Medulla oblongata (tissue), 1 donor: ENCODE results near the gene SLC7A6OS.
A peak's percentile ranks its signal among the peaks of the same experiment; 100 is the strongest.

Experiments used
- DNase-seq: peaks from one replicate; pipeline ENCODE4 v3.0.0-alpha.2; 2015; ENCODE audit errors: extremely low spot score

Gene SLC7A6OS

DNA sequence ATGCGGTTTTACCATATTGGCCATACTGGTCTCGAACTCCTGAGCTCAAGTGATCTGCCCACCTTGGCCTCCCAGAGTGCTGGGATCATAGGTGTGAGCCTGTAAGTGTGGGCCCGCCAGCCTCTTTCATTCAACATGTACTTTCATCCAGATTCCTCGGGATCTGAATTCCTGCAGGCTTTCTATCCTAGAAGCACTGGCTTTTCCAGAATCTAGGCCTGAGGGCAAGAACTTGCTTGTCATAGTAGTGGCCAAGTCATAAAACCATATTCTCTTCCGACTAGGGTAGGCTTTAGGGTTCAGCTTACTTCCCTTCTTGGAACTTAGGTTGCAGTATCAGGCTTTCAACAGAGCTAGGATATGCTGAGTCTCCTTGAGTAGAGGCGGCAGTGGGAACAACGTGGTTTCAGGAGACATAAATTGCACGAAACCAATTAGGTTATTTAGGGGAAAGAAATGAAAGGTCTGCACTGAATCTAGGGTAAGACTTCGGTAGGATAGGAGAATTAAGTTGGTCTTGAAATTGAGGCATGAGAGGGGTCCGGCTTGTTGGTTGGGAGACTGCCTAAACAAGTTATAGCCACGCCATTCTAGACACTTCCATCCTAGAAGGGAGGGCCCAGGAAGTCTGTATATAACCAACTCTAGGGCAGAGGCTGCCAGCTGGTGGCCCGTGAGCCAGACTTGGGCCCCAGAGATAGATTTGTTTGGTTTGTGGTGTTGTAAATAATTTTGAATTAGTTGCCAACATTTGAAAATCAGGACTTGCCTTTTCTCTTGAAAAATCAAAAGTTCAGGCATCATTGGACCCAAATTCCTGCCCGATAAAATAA lies 30.8 kb downstream of the SLC7A6OS start:
- no peak for DNase-seq

DNA sequence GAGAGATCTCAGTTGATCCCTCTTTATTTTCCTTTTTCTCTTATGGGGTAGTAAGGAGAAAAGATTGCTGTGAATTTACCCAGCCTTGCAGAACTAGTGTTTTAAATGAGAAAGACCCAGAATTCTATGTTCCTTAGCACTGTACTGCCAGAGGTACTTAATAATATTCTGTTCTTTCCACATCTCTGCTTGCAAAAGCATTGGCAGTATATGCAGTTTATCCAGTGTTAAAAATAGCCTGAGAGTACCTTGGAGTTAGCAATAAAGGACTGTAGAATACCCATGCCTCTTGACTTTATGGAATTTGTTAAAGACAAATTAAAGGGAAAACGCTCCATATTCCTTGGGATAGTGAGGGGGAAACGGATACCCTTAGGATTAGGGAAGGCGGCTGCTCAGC lies 34.5 kb downstream of the SLC7A6OS start:
- DNase-seq = no peak

DNA sequence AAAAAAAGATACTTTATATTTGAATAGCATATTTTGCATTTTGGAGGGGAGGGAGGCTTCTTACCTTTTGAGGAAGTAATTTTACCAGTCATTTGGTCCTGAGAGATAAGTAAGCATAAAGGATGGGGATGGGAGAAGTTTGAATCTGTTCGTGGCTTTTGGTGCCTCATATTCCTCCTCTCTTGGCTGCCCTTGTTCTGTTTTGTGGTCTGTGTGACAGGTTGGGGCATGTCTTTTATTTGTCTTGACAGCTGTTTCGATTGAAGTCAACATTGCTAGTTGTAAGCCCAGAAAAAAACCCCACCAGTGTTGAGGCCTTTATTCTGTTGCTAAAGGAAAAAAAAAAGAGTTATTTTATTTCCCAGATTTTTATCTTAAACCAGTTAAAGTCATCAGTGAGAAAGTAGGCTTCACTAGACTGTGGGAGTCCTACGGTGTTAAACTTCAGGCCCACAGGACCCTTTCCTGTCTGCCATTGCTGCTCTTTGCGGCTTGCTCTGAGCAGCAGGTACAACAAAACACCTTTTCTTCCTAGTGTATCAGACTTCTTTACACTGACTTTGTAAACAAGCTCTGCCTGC lies 35.0 kb downstream of the SLC7A6OS start:
- DNase-seq = no peak

DNA sequence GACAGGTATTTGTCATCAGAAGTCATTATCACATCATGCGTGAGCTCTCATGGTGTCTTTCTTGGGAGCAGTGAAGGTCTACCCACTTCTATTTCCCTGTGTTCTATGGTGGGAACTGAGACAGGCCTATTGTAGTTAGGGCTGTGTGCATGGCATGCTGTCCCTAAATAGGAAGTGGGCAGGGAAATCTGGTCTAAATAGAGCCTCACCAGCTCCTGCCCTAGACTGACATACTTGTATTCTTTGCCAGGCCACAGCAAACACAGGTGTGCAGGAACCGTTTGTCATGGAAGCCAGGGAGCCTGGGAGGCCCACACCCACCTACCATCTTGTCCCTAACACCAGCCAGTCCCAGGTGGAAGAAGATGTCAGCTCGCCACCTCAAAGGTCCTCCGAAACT lies 36.3 kb downstream of the SLC7A6OS start:
- no peak for DNase-seq

DNA sequence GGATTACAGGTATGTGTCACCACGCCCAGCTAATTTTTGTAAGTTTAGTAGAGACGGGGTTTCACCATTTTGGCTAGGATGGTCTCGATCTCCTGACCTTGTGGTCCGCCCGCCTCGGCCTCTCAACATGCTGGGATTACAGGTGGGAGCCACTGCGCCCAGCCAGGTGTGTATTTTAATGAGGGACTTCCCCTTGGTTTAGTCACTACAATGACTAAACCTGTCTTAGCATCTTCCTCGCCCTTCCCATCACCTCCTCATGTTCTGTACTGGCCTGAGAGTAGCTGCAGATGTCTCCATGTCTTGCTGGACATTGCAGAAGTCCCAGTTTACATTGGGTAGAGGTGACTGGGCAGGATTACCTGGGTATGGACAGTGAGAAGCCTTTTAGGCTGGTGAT lies 36.9 kb downstream of the SLC7A6OS start:
- DNase-seq = no peak

DNA sequence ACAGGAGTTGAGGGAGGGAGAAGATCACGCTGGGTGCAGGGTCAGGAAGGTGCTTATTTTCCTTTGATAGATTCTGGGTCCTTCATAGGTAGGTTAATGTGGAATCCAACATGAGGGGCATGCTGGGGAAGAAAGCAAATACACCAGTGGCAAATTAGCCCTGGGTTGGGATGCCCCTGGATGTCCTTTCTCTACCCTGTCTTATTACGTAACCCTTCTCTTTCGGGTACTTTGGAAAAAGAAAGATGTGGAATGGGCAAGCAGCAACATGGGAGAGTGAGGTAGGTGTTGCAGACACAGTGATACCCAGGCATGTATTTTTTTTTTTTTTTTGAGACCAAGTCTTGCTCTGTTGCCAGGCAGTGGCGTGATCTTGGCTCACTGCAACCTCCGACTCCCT lies 37.3 kb downstream of the SLC7A6OS start:
- no peak for DNase-seq

DNA sequence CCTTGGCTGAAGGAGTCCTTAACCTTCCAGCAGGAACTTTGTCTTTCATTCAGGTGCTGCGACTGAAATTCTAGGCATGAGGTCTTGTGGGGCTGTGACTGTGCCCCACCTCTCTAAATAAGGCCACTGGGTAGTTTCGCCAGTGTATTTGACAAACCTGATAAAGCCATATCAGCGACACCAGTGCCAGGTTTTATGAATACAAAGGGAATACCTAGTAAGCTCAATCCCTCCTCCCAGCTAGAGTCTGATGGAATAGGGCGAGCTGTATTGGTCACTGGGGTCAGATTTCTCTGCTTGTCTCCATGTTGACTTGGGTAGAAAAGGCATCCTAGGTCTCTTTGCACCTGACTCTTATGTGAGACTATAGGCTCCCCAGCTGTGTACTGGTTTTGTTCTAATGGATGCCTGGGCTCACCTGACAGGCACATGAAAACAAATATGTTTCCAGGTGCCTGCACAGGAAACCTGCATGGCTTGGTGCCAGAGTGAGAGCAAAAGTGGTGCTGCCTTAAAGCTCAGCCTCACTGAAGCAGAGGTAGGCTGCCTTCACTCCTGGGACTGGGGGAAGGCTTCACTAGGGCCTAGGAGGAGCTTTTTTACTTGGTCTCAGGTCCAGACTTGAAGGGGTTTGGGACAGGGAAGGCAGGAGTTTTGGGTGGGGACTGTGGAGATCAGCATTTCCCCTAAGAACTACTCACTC lies 38.1 kb downstream of the SLC7A6OS start:
- no peak for DNase-seq

DNA sequence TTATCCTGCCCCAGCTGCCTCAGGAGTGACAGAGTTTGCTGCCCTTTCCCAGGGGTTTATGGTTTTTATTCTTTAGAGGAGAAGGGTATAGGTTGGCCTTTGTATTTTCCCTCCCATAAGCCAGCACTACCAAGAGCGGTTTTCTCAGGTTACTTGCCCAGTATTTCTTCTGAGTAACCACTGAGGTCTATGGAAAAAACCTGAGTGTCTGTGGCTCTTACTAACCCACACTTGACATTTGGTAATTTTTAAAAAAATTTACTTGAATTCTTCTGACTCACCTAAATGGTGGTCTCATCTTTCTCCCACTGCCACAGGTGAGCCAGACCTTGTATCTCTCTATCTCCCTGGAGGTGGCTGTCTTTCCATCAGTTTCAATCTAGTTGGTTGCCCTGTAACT lies 40.4 kb downstream of the SLC7A6OS start:
- no peak for DNase-seq

DNA sequence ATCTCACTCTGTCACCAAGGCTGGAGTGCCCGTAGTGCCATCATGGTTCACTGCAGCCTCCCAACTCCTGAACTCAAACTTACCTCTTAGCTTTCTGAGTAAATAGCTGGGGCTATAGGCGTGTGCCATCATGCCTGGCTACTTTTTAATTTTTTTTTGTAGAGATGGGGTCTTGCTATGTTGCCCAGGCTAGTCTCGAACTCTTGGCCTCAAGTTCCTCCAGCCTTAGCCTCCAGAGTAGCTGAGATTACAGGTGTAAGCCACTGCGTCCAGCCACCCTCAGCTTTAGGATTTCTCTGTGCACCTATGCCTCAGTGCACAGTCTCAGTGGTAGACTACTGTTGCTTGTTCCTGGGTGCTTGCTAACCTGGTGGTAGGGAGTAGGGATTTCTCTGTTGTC lies 41.0 kb downstream of the SLC7A6OS start:
- DNase-seq = no peak

DNA sequence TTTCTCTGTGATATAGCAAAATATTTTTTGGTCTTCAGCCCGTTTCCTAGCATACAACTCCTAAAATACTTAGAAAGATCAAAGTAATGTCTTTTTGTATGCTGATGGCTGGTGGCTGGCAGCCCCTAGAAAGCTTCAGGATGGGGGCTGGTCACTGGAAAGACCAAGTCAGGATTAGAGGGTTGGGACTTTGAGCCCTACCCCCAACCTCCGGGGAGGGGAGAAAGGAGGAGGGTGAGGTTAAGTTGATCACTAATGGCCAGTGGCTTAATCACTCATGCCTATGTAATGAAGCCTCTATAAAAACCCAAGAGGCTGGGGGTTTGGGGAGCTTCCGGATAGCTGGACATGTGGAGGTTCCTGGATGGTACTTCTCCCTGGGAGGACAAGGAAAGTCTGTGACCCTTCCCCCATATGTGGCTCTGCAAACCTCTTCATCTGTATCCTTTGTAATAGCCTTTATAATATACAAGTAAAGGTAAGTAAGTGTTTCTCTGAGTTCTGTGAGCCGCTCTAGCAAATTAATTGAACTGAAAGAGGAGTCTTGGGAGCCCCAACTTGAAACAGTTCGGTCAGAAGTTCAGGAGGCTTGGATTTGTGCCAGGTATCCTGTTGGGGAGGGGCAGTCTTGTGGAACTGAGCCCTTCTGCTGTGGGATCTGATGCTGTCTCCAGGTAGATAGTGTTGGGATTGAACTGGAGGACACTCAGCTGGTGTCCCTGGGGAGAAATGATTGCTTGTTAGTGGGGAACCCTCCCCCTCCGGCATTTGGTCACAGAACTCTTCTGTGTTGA lies 42.9 kb downstream of the SLC7A6OS start:
- DNase-seq = no peak

DNA sequence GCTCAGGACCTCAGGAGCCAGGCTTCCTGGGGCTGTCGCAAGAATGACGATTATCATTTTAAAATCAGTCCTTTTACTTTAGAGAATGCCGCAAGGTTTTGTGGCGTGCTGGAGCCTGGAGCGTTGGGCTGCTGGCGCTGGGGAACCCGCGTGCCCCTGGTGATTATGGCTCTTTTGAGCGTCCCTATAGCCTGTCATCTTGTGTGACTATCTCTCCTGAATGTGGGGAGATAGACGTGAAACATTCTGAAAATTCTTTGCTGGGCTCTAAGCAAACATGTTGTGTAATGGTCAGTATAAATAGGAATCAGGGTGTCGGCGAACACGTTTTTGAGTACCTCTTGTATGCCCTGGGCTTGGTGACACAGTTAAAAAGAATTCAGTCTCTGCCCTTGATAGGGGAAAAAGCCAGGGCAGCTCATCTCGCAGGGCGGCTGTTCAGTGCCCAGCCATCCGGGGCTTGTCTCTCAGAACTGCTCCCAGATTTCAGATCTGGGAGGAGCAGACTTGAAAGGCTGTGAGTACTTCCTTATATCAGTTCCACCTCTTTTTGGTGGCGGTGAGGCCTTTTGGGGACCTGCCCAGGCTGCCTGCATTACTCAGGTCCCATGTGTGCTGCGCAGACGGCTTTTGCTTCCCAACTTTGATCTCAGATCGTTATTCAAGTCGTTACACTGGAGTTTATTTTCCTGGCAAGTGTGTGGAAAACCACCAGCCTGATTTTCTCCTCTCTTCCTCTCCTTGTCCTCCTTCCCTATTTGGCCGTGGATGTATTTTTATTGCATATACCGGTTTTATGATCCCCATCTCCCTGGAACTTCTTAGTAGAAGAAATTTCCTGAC lies 45.4 kb downstream of the SLC7A6OS start:
- DNase-seq = peak; percentile 64

DNA sequence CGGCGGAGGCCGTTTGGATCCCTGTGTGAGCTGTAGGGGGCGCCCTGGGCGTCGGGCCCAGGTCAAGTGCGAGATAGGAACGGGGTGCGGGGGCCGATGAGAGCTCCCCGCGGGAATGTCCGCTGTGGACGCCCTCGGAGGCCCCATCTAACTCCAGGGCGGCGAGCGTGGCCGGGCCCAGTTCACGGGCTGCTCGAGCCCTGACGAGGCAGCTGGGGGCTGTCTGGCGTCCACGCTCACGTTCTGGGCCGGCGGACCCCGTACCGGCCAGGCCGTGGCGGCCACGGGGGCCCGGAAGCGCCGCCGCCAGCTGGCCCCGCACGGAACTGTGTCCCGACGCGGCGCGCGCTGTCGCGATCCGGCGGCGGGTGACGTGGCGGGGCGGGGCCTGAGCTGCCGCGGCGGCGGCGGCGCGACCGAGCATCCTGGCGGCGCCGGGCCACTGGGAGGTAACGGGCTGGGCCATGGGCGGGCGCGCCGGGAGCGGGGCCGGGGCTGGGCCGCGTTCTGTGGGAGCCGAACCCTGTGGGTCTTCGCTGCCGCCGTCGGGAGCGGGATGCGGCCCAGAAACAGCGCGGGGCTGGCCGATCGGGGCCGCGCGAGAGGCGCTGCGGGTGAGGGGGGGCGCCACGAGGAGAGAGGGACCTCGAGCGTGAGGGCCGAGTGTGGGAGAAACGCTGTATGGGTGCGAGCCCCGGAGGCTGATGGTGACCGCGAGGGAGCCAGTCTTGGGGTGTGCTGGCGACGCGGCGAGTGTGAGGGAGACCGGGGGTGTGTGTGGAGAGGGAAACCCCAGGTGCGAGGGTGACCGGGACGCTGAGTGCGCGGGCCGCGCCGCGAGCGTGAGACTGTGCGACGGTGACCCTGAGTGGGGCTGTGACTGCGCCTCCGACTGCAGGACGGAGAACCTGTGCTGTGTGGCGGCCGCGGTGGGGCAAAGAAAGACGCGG lies 46.3 kb downstream of the SLC7A6OS start, which contains the start of gene SLC7A6:
SLC7A6 (plus strand) TSS at position 399 of the 950 bp plus-strand sequence. CDS start 10,201 bp downstream, outside the sequence.
- DNase-seq = peak; percentile 65

DNA sequence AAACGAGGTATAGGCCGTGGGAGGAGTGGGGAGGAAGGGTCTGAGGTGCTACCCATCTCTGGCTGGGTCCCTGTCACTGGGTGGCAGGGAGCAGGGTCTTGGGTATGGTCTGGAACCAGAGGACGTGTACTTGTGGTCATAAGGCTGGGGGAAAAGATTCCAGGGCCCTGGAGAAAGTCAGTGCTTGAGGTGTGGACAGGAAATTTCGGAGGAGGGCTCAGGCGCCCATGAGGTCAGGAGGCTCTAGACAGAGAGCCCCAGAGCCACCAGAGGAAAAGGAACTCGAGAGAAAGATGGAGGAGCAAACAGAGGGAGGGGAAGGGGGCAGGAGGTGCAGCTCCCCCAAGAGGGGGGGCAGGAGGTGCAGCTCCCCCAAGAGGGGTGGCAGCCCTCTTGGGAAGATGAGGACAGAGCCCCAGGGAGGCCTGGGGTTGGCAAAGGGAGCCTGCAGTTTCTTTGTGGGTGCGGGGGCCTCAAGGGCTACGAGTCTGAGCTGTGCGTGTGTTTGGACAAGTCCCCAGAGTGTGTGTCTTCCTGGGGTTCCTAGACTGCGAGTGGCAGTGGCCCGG lies 47.1 kb downstream of the SLC7A6OS start:
- DNase-seq = no peak

DNA sequence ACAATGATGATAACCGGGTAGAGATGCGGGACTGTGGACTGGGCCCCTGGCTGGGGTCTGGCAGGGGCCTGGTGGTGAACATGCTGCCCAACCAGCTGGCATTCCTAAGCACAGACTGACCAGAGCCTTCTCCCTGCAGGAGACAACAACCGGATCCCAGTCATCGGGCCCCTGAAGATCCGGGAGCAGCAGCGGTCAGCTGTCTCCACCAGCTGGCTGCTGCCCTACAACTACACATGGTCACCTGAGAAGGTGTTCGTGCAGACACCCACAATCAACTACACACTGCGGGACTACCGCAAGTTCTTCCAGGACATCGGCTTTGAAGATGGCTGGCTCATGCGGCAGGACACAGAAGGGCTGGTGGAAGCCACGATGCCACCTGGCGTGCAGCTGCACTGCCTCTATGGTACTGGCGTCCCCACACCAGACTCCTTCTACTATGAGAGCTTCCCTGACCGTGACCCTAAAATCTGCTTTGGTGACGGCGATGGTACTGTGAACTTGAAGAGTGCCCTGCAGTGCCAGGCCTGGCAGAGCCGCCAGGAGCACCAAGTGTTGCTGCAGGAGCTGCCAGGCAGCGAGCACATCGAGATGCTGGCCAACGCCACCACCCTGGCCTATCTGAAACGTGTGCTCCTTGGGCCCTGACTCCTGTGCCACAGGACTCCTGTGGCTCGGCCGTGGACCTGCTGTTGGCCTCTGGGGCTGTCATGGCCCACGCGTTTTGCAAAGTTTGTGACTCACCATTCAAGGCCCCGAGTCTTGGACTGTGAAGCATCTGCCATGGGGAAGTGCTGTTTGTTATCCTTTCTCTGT lies 51.5 kb downstream of the SLC7A6OS start:
- no peak for DNase-seq

DNA sequence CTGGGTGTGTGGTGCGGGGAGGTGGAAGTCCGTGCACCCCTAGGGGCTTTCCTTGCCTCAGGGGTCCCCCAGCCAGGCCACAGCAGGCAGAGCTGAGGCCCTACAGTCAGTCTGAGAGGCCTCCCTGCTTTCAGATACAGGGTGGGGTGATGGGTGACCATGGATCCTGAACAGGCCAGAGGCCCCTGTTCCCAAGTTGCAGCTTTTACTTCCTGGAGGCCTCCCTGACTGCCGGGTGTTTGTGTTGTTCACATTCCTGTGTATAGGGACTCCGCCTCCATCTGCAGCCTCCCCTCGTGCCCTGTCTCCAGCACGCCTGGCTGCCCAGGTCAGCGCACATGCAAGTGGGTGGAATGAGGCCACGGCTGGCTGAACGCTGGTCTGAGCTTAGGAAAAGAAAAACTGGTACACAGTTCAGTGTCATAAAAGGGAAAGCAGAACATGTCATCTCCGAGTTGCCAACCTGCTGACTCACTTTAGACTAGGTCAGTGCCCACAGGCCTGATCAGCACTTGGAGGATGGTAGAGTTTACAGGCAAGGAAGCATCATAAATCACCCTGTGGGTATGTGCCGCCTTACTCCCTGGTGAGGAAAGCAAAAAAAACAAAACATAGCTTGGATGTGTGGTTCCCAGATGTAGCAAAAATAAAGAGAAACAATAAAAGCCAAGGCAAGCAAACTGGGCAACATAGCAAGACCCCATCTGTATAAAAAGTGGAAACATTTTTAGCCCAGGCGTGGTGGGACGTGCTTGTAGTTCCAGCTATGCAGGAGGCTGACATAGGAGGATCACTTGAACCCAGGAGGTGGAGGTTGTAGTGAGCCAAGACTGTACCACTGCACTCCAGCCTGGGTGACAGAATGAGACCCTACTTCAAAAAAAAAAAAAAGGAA lies 52.6 kb downstream of the SLC7A6OS start:
- DNase-seq = no peak

DNA sequence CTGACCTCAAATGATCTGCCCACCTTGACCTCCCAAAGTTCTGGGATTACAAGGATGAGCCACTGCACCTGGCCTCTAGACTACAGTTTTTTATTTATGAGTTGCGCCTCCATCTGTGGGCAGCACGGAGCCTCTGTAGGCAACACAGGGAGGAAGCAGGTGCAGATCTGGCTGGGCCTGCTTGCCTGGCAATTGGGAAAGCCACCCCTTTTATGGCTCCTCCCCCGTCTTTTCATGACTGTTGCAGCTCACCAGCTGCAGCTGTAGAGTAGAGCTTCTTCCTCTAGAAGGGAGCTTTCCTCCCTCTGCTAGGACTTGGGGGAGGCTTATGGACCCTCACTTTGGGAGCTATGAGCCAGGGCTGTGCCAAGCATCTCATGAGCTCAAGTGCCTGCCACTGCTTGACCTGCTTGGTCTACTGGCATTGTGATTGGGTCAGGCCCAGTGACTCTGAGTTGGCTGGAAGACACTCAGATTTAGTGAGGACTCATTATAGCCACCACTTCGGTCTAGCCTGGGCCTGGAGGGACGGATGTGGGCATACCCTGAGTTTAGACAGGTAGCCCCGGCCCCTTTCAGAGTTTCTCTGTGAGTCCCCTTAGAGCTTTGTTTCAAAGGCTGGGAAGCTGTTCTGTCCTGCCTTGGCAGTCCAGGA lies 53.4 kb downstream of the SLC7A6OS start:
- DNase-seq = no peak

DNA sequence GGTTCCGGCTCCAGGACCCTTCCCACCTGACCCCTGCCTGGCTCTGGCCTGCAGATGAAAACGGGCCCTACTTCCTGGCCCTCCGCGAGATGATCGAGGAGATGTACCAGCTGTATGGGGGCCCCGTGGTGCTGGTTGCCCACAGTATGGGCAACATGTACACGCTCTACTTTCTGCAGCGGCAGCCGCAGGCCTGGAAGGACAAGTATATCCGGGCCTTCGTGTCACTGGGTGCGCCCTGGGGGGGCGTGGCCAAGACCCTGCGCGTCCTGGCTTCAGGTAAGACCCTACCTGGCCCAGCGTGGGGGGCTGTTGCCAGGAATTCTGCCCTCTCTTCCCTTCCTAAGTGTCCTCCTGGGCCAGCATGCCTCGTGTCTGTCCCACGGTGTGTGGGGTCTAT lies 55.0 kb downstream of the SLC7A6OS start:
- DNase-seq = no peak
